ENCODE results near the gene CREB5. TPM values are rescaled to one million over a fixed set of nuclear protein-coding genes. Genes with fewer than 3 reads are reported as not detected.

CREB5 gene
- total and polyA plus RNA-seq, 2 of the 13 experiments (the other 11 are each of a cell fraction or from before 2014, with no cell fraction given) = 0.38 to 0.71 TPM

GRCh38 chr7:28575241-28575643, 162.9 kb downstream of the CREB5 start:
- intact Hi-C loops (cut with micrococcal nuclease; ENCODE audit: unreplicated experiment) = no loop called here
- peaks cover 0 to 13% of the 10 kb centered on the region in 2 experiments; a peak in 1 of 5 replicates for H3K27me3 ChIP-seq (ENCODE audit: control insufficient read depth in 1 of 2, insufficient read depth in 2 of 2, low read length in 2 of 2)
- H3K27ac ChIP-seq (ENCODE audit: extremely low read length, insufficient read depth, low read length) = no peak overlapping the region
- H4K20me1 ChIP-seq (ENCODE audit: insufficient read depth, low read length) = no peaks in the 10 kb centered on the region
- in situ Hi-C loops (cut with HindIII; ENCODE audit: extremely low pct_ligation_motif_present, low pct_unique_long_range_greater_than_20kb) = no loop called here
- no peak overlapping the region for H2AFZ ChIP-seq (ENCODE audit: low read length)
- CTCF ChIA-PET (ENCODE audit: low intra/inter-chr PET ratio, low total read pairs) = no interaction called here
- no peaks in the 10 kb centered on the region for H3K4me1 ChIP-seq (ENCODE audit: insufficient read depth, low read length)
- WGBS (ENCODE audit: low lambda C conversion rate) = 42% methylated on average over 2 of the region's 5 CpGs
- no peak for TF ChIP-seq ZNF276 (CRISPR knock-in tag; IDR thresholded peaks at IDR 0.05; ENCODE audit: low read depth)
- TF ChIP-seq ZNF337 (CRISPR knock-in tag; IDR thresholded peaks at IDR 0.05; ENCODE audit: borderline replicate concordance, low read depth) = no peak
- TF ChIP-seq ESRRA (CRISPR knock-in tag; IDR thresholded peaks at IDR 0.05; ENCODE audit: low read depth) = no peak
- TF ChIP-seq HMGXB4 (CRISPR knock-in tag; IDR thresholded peaks at IDR 0.05; ENCODE audit: borderline replicate concordance in 1 of 2, low read depth in 1 of 2) = no peak
- no peak for TF ChIP-seq FOXO1 (CRISPR knock-in tag; IDR thresholded peaks at IDR 0.05)
- no peak for TF ChIP-seq ZSCAN22 (CRISPR knock-in tag; IDR thresholded peaks at IDR 0.05)
- no peak for TF ChIP-seq ZBTB34 (CRISPR knock-in tag; IDR thresholded peaks at IDR 0.05)
- no peak for TF ChIP-seq ZNF788 (CRISPR knock-in tag; IDR thresholded peaks at IDR 0.05; ENCODE audit: borderline replicate concordance)
- no peak for TF ChIP-seq NR2F1 (CRISPR knock-in tag; IDR thresholded peaks at IDR 0.05)
- DNase-seq (ENCODE audit: low spot score) (no peak), ATAC-seq (no peak), FAIRE-seq (no peak)
- H3K9me3 ChIP-seq (ENCODE audit: low read length) = no peaks in the 10 kb centered on the region
- POLR2A ChIA-PET = no interaction called here
- H3K4me2 ChIP-seq (ENCODE audit: low read depth, low read length) = no peak overlapping the region
- no peak overlapping the region for H3K9ac ChIP-seq (ENCODE audit: insufficient read depth, low read depth, low read length)
- no TSS peak for BruUV-seq (replicated peaks)
- no peak overlapping the region for H3K4me3 ChIP-seq (replicated peaks in 1 of 3; ENCODE audit: insufficient read depth in 1 of 3, low read depth in 2 of 3, low read length in 3 of 3)
- H3K79me2 ChIP-seq (ENCODE audit: insufficient read depth, low read length) = no peaks in the 10 kb centered on the region
- no peaks in the 10 kb centered on the region for H3K36me3 ChIP-seq (replicated peaks in 1 of 2; ENCODE audit: control insufficient read depth in 1 of 2, insufficient read depth in 2 of 2, low read length in 2 of 2)
